WTC11 (cell line): ENCODE data around the gene TRAPPC10. TPM values are rescaled to one million over a fixed set of nuclear protein-coding genes. Genes with fewer than 3 reads are reported as not detected.

Source experiments
- ATAC-seq: fragments of 200-7000 bp; cut with Tn5 transposase; 2 replicates; pipeline ENCODE4 v1.10.0; 2021; ENCODE audit warnings: mild to moderate bottlenecking, moderate library complexity
- CTCF ChIA-PET: fragments of 300-600 bp; sonication (Branson Sonifier 250); formaldehyde crosslinking; loops from one replicate; lab custom pipeline; 2021; ENCODE audit warnings: antibody characterized with exemption; lab: Charles Lee
- POLR2A ChIA-PET: fragments of 350-600 bp; sonication (Branson Sonifier 250); formaldehyde crosslinking; loops from one replicate; lab custom pipeline; 2021; ENCODE audit warnings: antibody characterized with exemption; lab: Charles Lee
- DNase-seq: peaks from one replicate; pipeline ENCODE4 v3.0.0; 2021; ENCODE audit warnings: low spot score
- H3K27ac Mint-ChIP-seq: 2 replicates; pipeline ENCODE4 v1.8.0; 2021; ENCODE audit warnings: mixed read lengths
- H3K27me3 Mint-ChIP-seq: 2 replicates; pipeline ENCODE4 v1.8.0; 2021; ENCODE audit warnings: low read depth, mild to moderate bottlenecking, moderate library complexity, mixed read lengths
- H3K36me3 Mint-ChIP-seq: 2 replicates; pipeline ENCODE4 v1.8.0; 2021; ENCODE audit warnings: mixed read lengths
- H3K4me1 Mint-ChIP-seq: 2 replicates; pipeline ENCODE4 v1.8.0; 2022; ENCODE audit warnings: mixed read lengths
- H3K4me3 Mint-ChIP-seq: 2 replicates; pipeline ENCODE4 v1.8.0; 2021; ENCODE audit warnings: mild to moderate bottlenecking, moderate library complexity, mixed read lengths
- H3K9me3 Mint-ChIP-seq: 2 replicates; pipeline ENCODE4 v1.8.0; 2021; ENCODE audit warnings: mixed read lengths
- AR ChIP-seq: fragments of 250-450 bp; sonication (Bioruptor Pico); IDR thresholded peaks from 2 replicates; pipeline ENCODE4 v1.9.0; 2021; ENCODE audit warnings: mild to moderate bottlenecking
- ARID4B ChIP-seq: sonication (generic); formaldehyde crosslinking; IDR thresholded peaks from 2 replicates; pipeline ENCODE4 v1.8.0; 2023; ENCODE audit warnings: missing genetic modification reagents, mild to moderate bottlenecking, borderline replicate concordance
- CREM ChIP-seq: sonication (generic); formaldehyde crosslinking; IDR thresholded peaks from 2 replicates; pipeline ENCODE4 v1.8.1; 2022; ENCODE audit warnings: mild to moderate bottlenecking, missing genetic modification reagents, moderate library complexity
- E2F5 ChIP-seq: sonication (generic); formaldehyde crosslinking; IDR thresholded peaks from 2 replicates; pipeline ENCODE4 v1.8.1; 2022; ENCODE audit warnings: mild to moderate bottlenecking, moderate library complexity, missing genetic modification reagents
- HMGA2 ChIP-seq: fragments of 250-450 bp; sonication (Bioruptor Pico); IDR thresholded peaks from 2 replicates; pipeline ENCODE4 v1.4.0; 2021; ENCODE audit warnings: mild to moderate bottlenecking, moderate library complexity
- MAX ChIP-seq: sonication (generic); formaldehyde crosslinking; IDR thresholded peaks from 2 replicates; pipeline ENCODE4 v1.8.0; 2022; ENCODE audit warnings: mild to moderate bottlenecking, missing genetic modification reagents
- PRRX2 ChIP-seq: fragments of 250-450 bp; sonication (Bioruptor Pico); IDR thresholded peaks from 2 replicates; pipeline ENCODE4 v1.8.0; 2021; ENCODE audit warnings: mild to moderate bottlenecking
- SMAD4 ChIP-seq: sonication (generic); formaldehyde crosslinking; IDR thresholded peaks from 2 replicates; pipeline ENCODE4 v1.8.0; 2022; ENCODE audit warnings: mild to moderate bottlenecking, missing genetic modification reagents
- TCF7 ChIP-seq: sonication (generic); formaldehyde crosslinking; IDR thresholded peaks from 2 replicates; pipeline ENCODE4 v1.8.0; 2022; ENCODE audit warnings: mild to moderate bottlenecking, low read depth, missing genetic modification reagents, moderate library complexity
- ZNF281 ChIP-seq: sonication (generic); formaldehyde crosslinking; IDR thresholded peaks from 2 replicates; pipeline ENCODE4 v1.8.0; 2023; ENCODE audit warnings: mild to moderate bottlenecking, missing genetic modification reagents
- ZNF512 ChIP-seq: sonication (generic); formaldehyde crosslinking; IDR thresholded peaks from 2 replicates; pipeline ENCODE4 v1.8.1; 2022; ENCODE audit warnings: missing genetic modification reagents, borderline replicate concordance
- ZNF532 ChIP-seq: fragments of 250-450 bp; sonication (Bioruptor Pico); IDR thresholded peaks from 2 replicates; pipeline ENCODE4 v1.9.0; 2021; ENCODE audit warnings: mild to moderate bottlenecking, borderline replicate concordance
- total RNA-seq: library from RNA; stranded (reverse); gene quantifications from 3 replicates; pipeline ENCODE4 v1.2.3, GENCODE V29; 2021

Gene TRAPPC10
- total RNA-seq, 1 experiment from 2014 or later = 34.5 TPM

- TF ChIP-seq ZNF532 (no peak), SMAD4 (CRISPR knock-in tag) (no peak), CREM (no peak)
Observed at GRCh38 chr21:43988016-43988415, 24.1 kb upstream of the TRAPPC10 start (continued).

GRCh38 chr21:43988506-43989230 lies 23.4 kb upstream of the TRAPPC10 start:
- H3K27me3 Mint-ChIP-seq = no peaks in the 10 kb centered on the region; the same call in 1 of the 2 replicates
- POLR2A ChIA-PET = interaction anchor here (1.4 kb wide), 1 partner anchor 24 kb away, joined by 3 read pairs; the partner anchor contains the start of gene TRAPPC10
- no peaks in the 10 kb centered on the region for H3K36me3 Mint-ChIP-seq
- H3K27ac Mint-ChIP-seq = peak overlapping the region; percentile 45; the same call in 1 of the 2 replicates
- TF ChIP-seq AR (CRISPR knock-in tag) (no peak), ZNF281 (no peak), HMGA2 (CRISPR knock-in tag) (no peak), PRRX2 (no peak), ZNF512 (CRISPR knock-in tag) (no peak), E2F5 (no peak), ARID4B (no peak), MAX (CRISPR knock-in tag) (no peak), TCF7 (CRISPR knock-in tag) (no peak)
- H3K9me3 Mint-ChIP-seq = no peaks in the 10 kb centered on the region
- CTCF ChIA-PET = interaction anchor here (1.2 kb wide), 1 partner anchor 13 kb away, joined by 4 read pairs; no protein-coding TSS in a partner anchor
- no peak for ATAC-seq
- no peak overlapping the region for H3K4me3 Mint-ChIP-seq
- DNase-seq = no peak
- H3K4me1 Mint-ChIP-seq = peaks cover 14% of the 10 kb centered on the region
